Erythroblast (primary cell): ENCODE measurements around the gene FIS1.

Experiments used
- GATA1 ChIP-seq: IDR thresholded peaks from 2 replicates; pipeline ENCODE4 v1.6.1; 2011; ENCODE audit warnings: low read depth, mild to moderate bottlenecking, control low read depth, low read length, moderate library complexity
- POLR2A ChIP-seq: IDR thresholded peaks from 2 replicates; pipeline ENCODE4 v1.6.1; 2011; ENCODE audit warnings: mild to moderate bottlenecking, low read length

DNA sequence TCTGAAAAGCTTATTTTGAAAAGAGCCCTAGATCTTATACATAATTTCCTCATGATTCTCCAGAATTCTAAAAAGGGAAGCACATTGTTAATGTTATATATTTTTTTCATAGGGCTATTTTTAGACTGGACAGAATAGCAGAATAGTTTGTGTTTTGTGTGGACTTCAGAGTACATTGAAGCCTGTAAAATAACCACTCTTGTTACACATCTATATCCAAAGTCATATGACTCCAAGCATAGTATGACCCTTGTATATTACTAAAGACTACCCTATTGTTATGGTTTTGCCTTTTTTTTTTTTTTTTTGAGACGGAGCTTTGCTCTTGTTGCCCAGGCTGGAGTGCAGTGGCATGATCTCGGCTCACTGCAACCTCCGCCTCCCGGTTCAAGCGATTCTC is 26.1 kb upstream of the FIS1 start:
- TF ChIP-seq POLR2A, result no peak
- TF ChIP-seq GATA1, result no peak
